HG03045 (cell line): ENCODE measurements around the gene TOX2.

ENCODE experiments used
- ATAC-seq: cut with Tn5 transposase; IDR thresholded peaks from one replicate; pipeline ENCODE4 v1.9.1; 2021; ENCODE audit warnings: mild to moderate bottlenecking, moderate library complexity; ENCODE audit not compliant: unreplicated experiment

The TOX2 gene

DNA sequence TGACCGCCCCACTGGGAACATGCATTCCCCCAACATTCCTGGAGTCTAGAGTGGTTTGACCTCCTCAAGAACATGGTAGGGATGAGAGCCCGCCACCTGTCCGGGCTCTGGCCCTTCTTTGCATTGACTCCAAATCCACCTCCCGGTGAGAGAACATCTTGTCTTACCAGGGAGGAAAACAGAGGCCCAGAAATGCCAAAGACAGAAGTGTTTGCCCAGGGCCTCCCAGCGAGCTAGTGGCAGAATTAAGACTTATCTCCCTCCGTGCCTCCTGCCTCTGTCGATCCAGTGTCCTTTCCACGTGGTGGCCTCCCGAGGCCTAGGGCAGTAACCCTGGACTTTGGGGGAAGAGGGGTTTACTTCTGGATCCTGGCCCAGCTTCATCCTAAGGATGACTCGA lies 137.5 kb downstream of the TOX2 start:
- no peak for ATAC-seq

DNA sequence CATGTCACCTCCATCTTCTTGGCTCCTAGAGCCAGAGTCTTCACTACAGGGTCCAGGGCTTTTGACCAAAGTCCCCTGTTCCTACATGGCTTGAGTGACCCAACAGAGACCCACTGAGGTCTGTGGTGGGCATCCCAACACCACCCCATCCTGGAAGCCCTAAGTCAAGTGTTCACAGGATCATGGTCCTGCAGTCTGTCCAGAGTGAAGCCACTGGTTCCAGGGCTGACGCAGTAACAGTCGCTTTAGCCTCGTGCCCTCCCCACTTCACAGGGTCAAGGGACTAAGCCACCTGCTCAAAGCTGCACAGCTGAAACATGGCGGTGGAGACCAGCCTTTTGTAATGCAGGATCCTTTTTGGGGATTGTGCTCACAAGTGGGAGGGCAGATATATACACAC lies 138.4 kb downstream of the TOX2 start:
- ATAC-seq = no peak

DNA sequence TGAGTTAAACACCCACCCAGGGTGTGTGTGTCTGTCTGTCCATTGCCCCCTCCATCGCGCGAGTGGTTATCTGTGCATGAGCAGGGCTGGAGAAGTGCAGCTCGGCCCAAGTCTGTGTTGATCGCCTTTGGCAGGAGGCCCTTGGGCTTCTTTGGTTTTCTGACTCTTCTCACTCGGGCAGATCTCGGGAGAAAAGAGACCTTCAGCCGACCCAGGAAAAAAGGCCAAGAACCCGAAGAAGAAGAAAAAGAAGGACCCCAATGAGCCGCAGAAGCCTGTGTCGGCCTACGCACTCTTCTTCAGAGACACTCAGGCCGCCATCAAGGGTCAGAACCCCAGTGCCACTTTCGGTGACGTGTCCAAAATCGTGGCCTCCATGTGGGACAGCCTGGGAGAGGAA lies 139.5 kb downstream of the TOX2 start:
- ATAC-seq = no peak

DNA sequence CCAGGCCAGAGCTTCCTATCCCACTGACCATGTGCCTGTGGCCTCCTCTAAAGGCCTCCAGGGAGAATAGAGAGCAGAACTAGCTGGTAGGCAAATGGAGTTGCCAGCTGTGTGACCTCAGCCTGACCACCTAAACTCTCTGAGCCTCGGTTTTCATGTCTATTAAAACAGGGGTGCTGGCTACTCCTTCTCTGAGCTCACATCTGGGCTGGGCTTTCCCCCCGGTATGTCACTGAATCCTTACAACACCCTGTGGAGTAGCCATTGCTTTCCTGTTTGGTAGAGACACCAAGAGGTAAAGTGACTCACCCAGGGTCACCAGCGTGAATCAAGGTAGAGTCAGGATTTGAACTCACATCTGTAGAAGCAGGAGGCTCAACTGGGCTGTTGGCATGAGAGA lies 140.2 kb downstream of the TOX2 start:
- no peak for ATAC-seq

DNA sequence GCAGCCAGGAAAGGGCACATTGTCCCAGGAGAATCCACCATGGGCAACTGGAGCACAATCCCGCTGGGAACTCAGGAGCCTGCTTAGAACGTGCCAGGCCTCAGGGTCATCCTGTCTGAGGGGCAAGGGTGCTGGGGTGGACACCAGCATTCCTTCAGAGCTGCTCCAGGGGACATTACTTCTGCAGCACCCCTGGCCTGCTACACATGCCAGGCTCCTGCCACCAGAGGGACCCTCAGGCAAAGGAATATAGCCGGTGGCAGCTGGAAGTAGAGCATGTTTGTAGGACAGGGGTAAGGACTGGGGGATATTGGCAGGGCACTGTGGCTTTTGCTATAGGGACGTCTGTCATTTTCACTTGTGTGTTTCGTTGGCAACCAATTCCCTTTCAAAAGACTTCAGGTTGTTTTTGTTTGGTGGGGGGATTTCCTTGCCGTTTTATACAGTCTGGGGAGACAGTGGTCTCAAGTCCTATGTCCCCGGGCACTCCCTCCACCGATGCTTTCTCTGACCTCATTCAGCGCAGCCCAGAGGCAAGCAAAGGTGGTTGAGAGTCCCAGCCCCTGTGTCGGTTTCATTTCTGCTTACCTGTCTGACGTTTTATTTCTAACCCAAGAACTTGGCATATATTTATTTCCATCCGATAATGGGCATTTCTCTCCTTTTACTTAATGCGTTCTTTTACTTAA lies 141.5 kb downstream of the TOX2 start:
- no peak for ATAC-seq

DNA sequence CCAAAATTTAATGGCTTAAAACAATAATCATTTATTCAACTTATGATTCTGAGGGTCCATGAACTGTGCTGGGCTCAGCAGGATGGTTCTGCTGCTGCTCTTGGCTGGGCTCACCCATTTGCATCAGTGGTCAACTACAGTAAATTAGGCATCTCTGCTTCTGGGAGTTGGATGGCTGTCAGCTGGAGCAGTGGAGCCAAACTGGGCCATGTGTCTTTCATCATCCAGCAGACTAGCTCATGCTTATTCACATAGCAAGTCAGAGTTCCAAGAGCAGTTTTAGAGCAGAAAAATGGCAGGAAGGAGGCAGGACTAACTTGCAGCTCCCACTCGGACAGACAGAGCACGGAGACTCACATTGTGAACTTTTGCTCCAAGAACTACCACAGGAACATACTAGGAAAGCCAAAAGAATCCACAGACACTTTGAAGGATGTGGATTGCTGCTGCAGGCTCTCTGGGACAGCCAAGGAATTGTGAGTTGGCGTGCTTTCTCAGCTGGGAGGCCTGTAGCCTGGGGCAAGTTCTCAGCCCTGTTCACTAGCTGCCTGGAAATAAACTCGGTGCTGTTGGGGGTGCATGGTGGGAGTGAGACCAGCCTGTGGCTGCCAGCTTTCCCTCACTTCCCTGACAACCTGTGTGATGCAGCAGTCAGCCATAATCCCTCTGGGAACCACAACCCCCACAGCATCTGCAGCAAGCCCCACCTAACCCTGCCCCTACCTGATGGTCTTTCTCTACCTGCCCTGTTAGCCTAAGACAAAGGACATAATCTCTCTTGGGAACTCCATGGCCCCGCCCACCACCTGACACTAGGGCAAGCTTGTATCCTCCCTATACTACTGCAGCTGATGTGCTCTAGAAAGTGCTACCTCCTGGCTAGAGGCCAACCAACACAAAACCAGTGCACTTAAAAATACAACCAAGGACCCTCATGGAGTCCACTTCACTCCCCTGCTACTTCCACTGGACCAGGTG lies 143.3 kb downstream of the TOX2 start:
- no peak for ATAC-seq

DNA sequence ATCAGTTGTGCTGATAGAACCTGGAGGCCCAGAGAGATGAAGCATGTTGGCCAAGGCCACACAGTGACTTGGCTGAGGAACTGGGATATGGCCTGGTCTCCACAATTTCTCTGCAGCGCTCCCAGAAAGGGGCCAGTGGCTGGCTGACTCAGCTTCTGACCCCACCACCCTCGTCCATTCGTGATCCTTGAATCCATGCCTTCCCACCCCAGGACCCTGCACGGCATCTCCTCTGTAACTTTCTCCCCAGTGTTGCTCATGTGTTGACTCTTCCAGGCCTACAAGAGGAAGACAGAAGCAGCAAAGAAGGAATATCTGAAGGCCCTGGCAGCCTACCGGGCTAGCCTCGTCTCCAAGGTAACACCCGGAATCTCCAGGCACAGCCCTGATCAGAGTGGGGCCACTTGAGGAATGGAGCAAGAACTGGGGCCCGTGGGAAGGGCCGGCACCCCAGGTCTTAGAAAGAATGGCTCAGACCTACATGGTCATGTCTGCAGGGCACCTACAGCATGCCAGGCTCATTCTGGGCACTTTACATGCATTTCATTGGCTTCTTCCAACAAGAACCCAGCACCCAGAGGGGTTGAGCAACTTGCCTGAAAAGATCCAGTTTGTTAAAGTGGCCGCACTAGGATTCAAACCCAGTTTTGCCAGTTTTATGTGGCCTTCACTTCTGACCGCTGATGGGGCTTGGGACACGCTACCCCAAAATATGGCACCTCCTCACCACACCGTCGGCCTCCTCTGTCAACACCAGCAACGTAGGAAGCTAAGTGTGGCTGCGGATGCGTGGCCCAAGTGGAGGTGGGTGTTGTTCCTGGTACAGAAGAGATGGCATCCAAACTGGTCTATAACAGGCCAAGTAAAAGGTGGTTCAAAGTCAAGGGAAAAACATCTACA lies 150.1 kb downstream of the TOX2 start:
- no peak for ATAC-seq

DNA sequence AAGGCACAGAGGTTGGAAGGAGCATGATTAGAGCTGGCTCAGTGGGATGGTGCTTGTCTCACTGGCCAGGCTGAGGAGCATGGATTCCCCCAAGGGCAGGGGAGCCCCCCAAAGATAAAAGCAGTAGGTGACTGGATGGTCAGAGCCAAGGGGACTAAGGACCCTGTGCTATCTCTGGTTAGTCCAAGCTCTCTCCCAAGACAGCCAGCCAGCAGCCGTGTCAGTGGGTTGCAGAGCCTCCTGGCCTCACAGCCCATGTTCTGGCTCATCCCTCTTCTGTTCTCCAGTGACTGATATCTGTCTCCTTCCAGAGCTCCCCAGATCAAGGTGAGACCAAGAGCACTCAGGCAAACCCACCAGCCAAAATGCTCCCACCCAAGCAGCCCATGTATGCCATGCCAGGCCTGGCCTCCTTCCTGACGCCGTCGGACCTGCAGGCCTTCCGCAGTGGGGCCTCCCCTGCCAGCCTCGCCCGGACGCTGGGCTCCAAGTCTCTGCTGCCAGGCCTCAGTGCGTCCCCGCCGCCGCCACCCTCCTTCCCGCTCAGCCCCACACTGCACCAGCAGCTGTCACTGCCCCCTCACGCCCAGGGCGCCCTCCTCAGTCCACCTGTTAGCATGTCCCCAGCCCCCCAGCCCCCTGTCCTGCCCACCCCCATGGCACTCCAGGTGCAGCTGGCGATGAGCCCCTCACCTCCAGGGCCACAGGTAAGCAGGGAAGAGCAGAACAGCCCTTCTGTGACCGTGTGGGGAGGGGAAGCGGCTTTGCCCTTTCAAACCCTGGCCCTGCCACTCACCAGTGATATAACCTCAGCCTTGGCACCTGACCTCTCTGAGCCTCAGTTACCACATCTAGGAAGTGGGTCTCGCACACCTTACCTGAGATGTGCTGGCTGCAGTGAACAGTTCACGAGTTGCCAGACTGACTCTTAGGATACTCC lies 151.0 kb downstream of the TOX2 start:
- no peak for ATAC-seq

DNA sequence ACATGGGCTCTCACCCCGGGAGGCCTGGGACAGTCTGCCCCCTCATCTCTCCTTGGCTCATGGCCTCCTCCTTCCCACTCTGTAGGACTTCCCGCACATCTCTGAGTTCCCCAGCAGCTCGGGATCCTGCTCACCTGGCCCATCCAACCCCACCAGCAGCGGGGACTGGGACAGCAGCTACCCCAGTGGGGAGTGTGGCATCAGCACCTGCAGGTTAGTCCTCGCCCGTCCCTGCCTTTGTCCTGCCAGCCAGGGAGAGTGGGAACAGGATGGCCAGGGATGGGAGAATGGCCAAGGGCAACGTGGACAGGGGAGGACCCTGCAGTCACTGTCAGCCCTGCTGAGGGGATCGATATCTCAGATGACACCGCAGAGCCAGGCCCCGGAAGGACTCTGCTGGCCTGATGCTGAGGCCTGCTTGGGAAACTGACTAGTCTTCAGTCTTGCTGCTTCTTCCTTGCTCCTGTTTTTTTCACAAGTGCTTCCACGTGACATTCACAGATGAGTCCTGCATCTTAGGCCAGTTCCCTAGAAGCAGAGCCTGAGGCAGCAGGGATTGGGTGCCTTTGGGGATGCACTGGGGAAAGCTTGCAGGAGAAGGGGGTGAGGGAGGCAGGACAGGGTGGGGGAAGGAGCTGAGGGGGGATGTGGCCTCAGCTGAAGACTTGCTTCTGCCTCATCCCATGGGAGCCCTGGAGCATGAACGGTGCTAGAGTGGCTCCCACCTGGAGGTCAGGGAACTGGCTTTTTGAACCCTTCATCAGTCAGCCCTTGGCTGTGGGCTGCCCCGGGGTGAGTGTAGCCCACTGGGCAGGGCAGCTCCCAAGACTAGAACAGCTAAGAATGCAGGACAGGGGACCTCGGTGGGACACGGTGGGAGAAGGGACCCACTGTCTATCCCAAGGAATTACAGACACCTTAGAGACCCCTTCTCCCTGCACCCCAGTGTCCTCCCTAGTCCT lies 152.3 kb downstream of the TOX2 start:
- no peak for ATAC-seq

DNA sequence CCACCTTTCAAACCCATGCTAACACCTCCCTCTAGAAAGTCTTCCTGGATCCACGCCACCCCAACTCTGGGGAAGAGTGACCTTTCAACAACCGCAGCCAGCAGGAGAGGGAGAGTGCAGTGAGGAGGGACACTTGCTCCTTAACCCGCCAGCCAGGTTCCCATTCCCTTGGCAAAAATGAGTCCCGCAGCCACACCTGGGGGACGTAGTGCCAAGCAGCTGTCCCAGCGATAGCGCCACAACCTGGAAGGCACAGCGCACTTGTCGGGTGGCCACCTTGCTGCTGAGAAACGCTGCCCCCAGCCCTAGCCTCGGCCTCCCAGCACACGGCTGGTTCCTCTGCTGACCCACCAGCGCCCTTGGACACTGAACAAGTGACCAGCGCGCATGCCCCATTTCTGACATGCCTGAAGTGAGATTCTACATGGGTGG lies 153.0 kb downstream of the TOX2 start:
- no peak for ATAC-seq

DNA sequence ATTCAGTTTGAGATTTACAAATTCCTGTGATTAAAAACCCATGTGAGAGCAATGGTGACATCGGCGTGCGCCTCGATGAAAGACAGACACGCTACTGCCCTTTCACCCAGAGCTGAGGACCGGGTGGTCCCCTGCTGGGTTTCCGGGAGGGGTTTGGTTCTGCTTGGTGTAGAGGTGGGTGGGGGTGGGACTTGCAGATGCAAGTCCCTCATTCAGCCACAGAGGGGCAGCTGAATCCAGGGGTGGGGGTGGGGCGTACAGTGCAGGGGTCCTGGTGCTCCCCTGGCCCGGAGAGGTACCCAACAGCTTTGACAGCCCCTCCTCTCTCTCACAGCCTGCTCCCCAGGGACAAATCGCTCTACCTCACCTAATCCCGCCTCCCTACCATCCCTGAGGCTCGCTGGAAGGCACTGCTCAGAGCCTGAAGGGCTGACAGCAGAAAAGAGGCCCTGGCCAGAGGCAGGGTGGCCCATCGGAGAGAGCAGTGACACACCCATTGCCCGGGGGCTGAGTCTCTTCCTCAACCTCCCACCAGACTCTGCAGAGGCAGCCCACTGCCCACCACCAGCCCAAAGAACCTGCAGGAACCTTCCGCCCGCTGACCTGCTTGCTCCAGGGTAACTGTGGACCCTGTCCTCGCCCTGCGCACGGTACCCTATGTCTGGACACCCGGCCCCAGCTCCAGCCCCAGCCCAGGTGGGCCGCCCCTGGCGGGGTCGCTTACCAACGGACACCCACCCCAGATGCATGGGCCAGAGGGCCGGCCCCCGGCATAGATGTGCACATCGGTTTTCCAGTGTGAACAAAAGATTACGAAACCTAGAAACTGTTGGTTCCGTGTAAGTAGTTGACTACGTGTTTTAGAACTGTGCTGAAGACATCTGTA lies 153.9 kb downstream of the TOX2 start:
- ATAC-seq = no peak

DNA sequence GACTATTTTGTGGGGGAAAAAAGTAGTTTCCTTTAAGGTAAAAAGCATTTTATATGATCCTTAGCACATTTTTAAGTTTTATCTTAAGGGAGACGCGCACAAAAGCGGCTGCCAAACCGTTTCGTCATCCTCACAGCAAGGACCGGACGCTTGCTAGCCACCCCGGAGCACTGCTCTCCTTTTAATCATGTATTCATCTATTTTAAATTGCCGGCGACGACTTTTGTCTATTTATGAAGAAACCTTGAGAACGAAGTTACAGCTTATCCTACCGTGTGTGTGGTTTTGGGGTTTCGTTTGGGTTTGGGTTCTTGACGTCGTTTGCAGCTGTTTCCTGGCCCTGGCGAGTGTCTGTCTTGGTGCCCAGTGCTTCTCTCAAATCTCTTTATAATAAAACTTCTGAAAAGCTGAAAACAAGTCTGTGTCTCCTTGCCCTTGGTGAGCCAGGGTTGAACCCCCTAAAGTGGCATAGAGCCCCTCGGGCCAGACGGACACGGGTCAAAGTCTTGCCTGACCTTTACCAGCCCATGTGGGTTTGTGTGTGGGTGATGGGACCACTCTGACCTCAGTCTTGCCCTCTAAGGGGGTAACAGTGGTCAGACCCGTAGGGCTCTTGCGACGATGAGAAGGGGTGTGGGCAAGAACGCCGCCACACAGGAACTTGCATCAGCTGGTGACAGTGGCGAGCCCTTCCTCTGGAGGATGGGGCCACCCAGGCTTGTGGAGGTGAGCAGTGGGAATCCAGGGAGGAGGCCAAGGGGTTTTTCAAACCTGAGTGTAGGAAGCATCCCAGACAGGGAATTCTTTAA lies 154.8 kb downstream of the TOX2 start:
- ATAC-seq = no peak

DNA sequence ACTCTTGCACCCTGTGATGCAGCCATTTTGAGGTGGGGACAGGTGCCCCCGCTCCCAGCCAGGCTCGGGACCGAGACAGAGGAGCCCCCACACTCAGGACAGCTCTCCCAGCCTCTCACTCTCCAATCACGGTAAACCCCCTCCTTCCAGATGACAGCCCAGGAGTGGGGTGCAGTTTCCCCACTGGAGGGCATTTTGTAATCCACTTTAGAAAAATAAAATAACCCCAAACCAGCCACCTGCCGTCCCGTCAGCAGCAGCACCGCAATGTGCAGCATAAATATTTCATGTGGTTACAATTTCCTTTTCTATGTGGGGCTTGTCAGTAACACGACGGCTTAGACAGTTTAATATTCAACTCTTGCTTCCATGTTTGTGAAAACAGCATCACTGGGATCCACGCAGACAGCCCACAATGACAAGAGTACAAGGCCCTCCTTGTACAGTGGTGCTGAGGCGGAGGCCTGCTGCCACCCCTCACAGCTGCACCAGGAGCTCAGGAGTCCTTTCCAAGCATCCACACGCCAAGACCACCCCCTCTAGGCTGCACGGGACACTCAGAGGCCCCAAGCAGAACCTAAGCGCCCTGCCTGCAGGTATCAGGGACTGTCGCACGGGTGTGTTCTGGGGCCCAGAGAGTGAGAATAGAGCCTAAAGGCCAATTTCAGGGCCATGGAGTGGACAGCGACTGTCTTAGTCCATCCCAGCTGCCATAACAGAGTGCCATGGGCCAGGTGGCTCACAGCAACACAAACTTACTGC lies 155.7 kb downstream of the TOX2 start:
- ATAC-seq = no peak

DNA sequence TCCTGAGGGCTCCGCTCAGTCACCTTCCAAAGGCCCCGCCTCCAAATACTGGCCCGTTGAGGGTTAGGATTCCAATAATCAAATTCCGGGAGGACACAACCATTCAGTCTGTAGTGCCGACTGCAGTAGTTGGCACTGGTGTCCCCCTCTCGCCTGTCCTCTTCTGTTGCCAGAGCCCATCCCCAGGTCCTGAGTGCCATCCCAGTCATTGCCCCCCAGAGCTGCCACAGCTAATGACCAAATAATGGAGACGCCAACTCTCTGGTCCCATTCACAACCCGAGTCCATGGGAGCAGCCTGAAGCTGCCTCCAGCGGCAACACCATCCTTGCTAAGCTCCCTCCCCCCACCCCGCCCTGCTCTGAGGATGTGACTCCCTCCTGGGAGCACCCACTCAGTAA lies 156.4 kb downstream of the TOX2 start:
- ATAC-seq = no peak

DNA sequence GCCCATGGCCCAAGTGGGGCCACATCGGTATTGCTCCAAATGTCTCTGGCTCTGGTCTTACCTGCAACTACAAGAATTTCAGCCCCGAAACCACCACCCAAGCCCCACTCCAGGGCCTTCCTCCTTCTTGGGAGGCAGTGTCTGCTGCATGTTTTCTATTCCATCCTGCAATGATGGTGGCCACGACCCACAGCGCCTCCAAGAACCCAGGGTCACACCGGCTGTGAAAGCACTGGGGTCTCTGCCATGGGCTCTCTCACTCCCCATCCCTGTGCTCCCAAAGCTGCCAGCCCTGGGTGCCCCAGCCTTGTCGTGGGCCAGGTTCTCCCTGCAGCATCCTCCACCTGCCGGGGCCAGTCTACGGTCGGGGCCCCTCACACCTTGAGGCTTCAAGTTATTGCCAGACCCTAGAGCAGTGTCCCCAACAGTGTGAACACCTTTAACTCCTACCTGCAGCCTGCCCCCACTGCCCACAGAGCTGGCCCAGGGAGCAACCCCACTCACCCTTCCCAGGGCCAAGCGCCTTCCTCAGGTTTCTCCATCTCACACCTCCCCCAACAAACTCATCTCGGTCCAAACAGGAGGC lies 157.0 kb downstream of the TOX2 start:
- ATAC-seq = no peak

DNA sequence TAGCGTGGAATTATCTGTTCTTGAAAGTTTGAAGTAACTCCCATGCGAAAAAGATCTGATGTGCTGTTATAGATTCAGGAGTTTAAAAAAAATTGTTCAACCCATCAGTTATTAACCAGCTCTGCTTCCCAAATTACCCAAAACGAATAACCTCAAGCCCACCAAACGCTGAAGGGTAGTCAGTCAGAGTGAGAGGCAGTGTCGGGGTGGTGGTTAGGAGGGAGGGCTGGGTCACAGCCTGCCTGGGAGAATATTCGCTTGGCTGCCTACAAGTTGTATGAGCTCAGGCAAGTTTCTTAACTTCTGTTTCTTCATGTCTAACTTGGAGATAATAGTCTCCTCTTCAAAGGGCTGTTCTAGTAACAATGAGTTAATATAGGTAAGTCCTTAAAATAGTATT lies 157.7 kb downstream of the TOX2 start:
- no peak for ATAC-seq
